GM19395 (cell line): ENCODE measurements around the gene HACE1.
"Not testable (repeated sequence)": the region's sequence is repeated elsewhere in the genome, so short reads cannot be mapped to it uniquely, and the experiment has no call there.

ENCODE experiments used
- ATAC-seq: cut with Tn5 transposase; IDR thresholded peaks from one replicate; pipeline ENCODE4 v1.9.1; 2021; ENCODE audit warnings: mild to moderate bottlenecking, moderate library complexity; ENCODE audit not compliant: unreplicated experiment

The HACE1 gene

GRCh38 chr6:104835782-104836181 is 23.9 kb downstream of the HACE1 start:
- no peak for ATAC-seq

GRCh38 chr6:104829183-104829958 is 30.3 kb downstream of the HACE1 start:
- ATAC-seq, result no peak

DNA sequence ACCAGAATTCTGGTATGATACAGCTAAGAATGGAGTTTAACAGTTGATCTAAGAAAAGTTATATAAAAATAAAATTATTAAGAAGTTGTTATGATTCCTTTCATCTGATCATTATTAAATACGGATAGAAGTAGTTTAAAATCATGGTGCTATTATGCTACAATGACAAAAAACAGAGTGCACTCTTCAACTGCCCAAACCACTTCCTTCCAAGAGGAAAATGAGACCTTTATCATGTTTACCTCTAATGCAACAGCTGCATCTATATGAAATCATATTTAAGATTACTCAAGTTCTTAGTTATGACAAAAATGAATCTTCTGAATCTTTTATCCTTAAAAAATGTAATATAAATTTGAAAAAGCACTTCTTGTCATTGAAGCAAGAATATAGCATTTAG is 31.2 kb downstream of the HACE1 start:
- ATAC-seq, result no peak

GRCh38 chr6:104820820-104821219 is 38.9 kb downstream of the HACE1 start:
- ATAC-seq, result not testable (repeated sequence)

DNA sequence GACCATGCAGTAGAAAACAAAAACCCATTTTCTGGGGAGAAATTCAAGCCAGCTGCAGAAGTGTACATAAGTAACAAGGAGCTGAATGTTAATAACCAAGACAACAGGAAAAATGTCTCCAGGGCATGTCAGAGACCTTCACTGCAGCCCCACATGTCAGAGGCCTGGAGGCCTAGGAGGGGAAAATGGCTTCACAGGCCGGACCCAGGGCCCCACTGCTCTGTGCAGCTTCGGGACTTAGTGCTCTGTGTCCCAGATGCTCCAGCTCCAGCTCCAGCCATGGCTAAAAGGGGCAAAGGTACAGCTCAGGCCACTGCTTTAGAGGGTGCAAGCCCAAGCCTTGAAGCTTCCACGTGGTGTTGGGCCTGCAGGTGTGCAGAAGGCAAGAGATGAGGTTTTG is 43.6 kb downstream of the HACE1 start:
- no peak for ATAC-seq

- no peak for ATAC-seq
Observed at GRCh38 chr6:104814743-104815142, 45.0 kb downstream of the HACE1 start.

DNA sequence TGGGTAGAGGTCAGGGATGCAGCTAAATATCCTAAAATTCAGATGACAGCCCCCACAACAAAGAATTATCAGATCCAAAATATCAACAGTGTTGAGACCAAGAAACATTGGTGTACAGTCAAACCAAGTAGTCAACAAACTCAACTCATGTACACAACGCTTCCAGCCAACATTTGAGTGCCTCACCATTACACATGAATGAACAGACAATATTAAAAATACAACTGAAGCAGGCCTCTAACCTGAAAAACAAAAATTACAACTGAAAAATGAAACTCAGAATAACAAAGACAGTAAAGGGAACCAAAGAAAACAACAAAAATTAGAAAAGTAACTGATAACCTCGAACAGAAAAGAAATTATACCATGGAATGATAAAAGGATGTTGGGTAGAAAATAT is 46.2 kb downstream of the HACE1 start:
- ATAC-seq, result no peak

- no peak for ATAC-seq
Observed at GRCh38 chr6:104809116-104809515, 50.6 kb downstream of the HACE1 start.

DNA sequence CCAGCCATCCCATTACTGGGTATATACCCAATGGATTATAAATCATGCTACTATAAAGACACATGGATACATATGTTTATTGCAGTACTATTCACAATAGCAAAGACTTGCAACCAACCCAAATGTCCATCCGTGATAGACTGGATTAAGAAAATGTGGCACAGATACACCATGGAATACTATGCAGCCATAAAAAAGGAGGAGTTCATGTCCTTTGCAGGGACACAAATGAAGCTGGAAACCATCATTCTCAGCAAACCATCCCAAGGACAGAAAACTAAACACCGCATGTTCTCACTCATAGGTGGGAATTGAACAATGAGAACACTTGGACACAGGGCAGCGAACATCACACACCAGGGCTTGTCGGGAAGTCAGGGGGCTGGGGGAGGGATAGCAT is 54.4 kb downstream of the HACE1 start:
- ATAC-seq, result not testable (repeated sequence)

- no peak for ATAC-seq
Observed at GRCh38 chr6:104799134-104799657, 60.5 kb downstream of the HACE1 start.

GRCh38 chr6:104796031-104796785 is 63.5 kb downstream of the HACE1 start:
- no peak for ATAC-seq

DNA sequence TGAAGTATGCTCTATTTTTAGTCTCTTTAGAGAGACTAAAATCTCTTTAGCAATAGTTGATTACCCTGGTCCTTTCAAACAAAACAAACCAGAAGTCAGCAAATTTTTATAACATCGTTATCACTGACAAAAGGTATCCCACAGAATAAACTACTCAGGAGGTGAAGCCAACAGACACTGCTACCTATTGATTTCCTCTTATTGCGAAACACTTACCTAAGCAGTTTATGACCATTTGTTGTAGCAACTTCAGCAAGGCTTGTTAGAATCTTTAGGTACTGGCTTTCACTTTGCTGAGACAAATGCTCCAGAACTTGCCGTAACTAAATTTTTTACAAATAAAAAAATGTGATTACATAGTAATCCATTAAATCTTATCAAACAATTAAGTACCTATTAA is 64.4 kb downstream of the HACE1 start:
- no peak for ATAC-seq

- ATAC-seq, result peak; percentile 93
Observed at GRCh38 chr6:104789770-104790190, 69.9 kb downstream of the HACE1 start.

DNA sequence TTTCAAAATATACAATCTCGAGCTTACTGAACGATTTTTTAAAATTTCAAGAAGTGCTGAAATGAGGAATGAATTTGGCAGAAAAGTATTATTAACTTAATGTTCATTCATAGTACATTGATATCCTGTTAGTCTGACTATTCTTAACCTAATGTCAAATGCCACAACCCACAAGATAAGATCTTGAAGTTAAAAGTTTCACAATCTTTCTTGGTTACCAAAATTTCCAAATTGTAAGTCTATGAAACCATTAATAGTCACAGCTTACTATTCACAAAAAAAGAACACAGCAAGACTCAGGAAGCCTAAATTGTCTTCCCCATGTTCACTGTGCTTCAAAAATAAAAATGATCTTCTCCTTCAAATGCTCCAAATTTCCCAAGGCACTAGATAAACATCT is 71.3 kb downstream of the HACE1 start:
- ATAC-seq, result no peak

- no peak for ATAC-seq
Observed at GRCh38 chr6:104787305-104787704, 72.4 kb downstream of the HACE1 start.

DNA sequence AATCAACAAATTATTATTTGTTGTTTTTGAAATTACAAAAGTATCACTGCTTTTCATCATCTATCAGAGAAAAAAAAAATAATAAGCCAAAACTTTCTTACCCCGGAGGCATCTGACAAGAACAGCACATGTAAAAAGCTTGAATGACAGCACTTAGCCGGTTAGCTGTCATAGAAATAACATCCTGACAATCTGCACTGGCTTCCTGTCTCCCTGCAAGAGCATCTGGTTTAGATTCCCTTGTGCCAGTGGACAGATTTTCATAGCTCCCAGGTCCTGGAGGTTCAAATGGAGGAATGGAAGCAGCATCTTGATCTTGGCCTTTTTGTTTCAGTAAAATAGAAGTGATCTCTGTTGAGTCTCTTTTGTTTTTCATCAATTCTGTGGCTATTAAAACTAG is 74.8 kb downstream of the HACE1 start:
- ATAC-seq, result no peak

DNA sequence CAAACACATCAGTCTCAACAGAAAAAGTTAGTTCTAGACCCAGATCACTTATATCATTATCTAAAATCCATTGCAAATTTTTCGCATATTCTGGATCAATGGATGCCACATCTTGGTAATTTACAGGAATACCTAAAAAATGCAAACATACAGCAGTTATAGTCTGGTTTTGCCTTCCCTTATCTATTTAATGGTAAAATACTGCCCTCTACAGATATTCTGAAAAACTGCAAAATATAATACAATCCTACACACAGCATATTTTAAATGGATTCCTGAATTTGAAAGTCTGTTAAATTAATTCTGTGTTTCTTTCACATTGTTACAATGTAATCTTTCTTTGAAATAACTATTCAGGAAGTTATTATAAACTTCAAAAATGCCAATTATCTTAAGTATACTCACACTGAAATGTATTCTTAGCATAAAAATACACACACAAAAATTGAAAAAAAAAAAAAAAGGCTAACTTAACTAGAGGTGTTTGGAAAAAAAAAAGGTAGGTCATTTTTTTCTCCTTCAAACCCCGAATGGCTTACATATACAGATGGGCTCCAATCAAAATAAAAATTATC is 88.4 kb downstream of the HACE1 start:
- peak; percentile 82 for ATAC-seq

GRCh38 chr6:104768906-104769305 is 90.8 kb downstream of the HACE1 start:
- no peak for ATAC-seq

- no peak for ATAC-seq
Observed at GRCh38 chr6:104766595-104766994, 93.1 kb downstream of the HACE1 start.

GRCh38 chr6:104754788-104755409 is 104.8 kb downstream of the HACE1 start:
- no peak for ATAC-seq

GRCh38 chr6:104753251-104753650 is 106.5 kb downstream of the HACE1 start:
- ATAC-seq, result no peak
